Measurements from ENCODE around the gene UCN.

GRCh38 chr2:27285481-27285880, 22.8 kb downstream of the UCN start:
- TF ChIP-seq ZNF449 (tag by site-specific recombination; IDR thresholded peaks at IDR 0.05) (no peak), ZNF221 (tag by site-specific recombination; IDR thresholded peaks at IDR 0.05; ENCODE audit: borderline replicate concordance) (no peak), CTCF (tag by site-specific recombination; IDR thresholded peaks at IDR 0.05) (no peak), SALL2 (tag by site-specific recombination; IDR thresholded peaks at IDR 0.05; ENCODE audit: borderline replicate concordance) (no peak), ZNF707 (tag by site-specific recombination; IDR thresholded peaks at IDR 0.05) (no peak), ZNF398 (tag by site-specific recombination; IDR thresholded peaks at IDR 0.05) (no peak), PRDM4 (tag by site-specific recombination; IDR thresholded peaks at IDR 0.05) (no peak), ZNF830 (tag by site-specific recombination; IDR thresholded peaks at IDR 0.05; ENCODE audit: low read depth) (no peak), RBAK (tag by site-specific recombination; IDR thresholded peaks at IDR 0.05) (no peak), ZSCAN18 (tag by site-specific recombination; IDR thresholded peaks at IDR 0.05) (no peak), REST (tag by site-specific recombination; IDR thresholded peaks at IDR 0.05) (no peak)

Data from HEK293 (cell line).